AG08395 (cell line): Measurements from ENCODE around the gene PPFIA3.
A peak's percentile ranks its signal among the peaks of the same experiment; 100 is the strongest.
"Not testable (repeated sequence)": the region's sequence is repeated elsewhere in the genome, so short reads cannot be mapped to it uniquely, and the experiment has no call there.

Experiments used
- DNase-seq: peaks from one replicate; pipeline ENCODE4 v3.0.0; 2012; ENCODE audit warnings: mixed read lengths, low spot score

The PPFIA3 gene

GRCh38 chr19:49119411-49120324, at the start of gene PPFIA3:
Gene PPFIA3, plus strand, starts transcription at chr19:49119544. Its CDS starts 8,330 bp downstream, at chr19:49127874.
- DNase-seq, result peak; percentile 73

- no peak for DNase-seq
These were observed 48.9 kb upstream of the PPFIA3 start for GRCh38 chr19:49070416-49070815.

- no peak for DNase-seq
These were observed 47.3 kb upstream of the PPFIA3 start for GRCh38 chr19:49071860-49072547.

GRCh38 chr19:49073514-49074378, 45.6 kb upstream of the PPFIA3 start:
- DNase-seq, result no peak

- not testable (repeated sequence) for DNase-seq
These were observed 44.5 kb upstream of the PPFIA3 start for GRCh38 chr19:49074869-49075268.

- DNase-seq, result no peak
These were observed 39.0 kb upstream of the PPFIA3 start for GRCh38 chr19:49080392-49080791.

GRCh38 chr19:49081273-49081672, 38.1 kb upstream of the PPFIA3 start:
- DNase-seq, result no peak

- DNase-seq, result no peak
These were observed 34.9 kb upstream of the PPFIA3 start for GRCh38 chr19:49084206-49085019.

GRCh38 chr19:49085020-49085867, 34.1 kb upstream of the PPFIA3 start, which contains the start of gene SNRNP70:
Gene SNRNP70, plus strand, starts transcription at chr19:49085451. Its CDS starts 964 bp downstream, at chr19:49086415.
- DNase-seq, result peak; percentile 100

GRCh38 chr19:49085868-49086232, 33.5 kb upstream of the PPFIA3 start:
- DNase-seq, result no peak

GRCh38 chr19:49086296-49086695, 33.0 kb upstream of the PPFIA3 start:
- no peak for DNase-seq

- no peak for DNase-seq
These were observed 27.8 kb upstream of the PPFIA3 start for GRCh38 chr19:49091391-49092038.

- DNase-seq, result no peak
These were observed 26.7 kb upstream of the PPFIA3 start for GRCh38 chr19:49092686-49093085.

- DNase-seq, result no peak
These were observed 24.6 kb upstream of the PPFIA3 start for GRCh38 chr19:49094505-49095482.

GRCh38 chr19:49097453-49098288, 21.7 kb upstream of the PPFIA3 start:
- DNase-seq, result peak; percentile 88

GRCh38 chr19:49098795-49099194, 20.5 kb upstream of the PPFIA3 start:
- DNase-seq, result no peak

- DNase-seq, result no peak
These were observed 18.2 kb upstream of the PPFIA3 start for GRCh38 chr19:49101160-49101559.

- DNase-seq, result no peak
These were observed 17.0 kb upstream of the PPFIA3 start for GRCh38 chr19:49102303-49102702.
